Endothelial cell of umbilical vein (primary cell): ENCODE measurements around the gene DEDD. TPM values are rescaled to one million over a fixed set of nuclear protein-coding genes. Genes with fewer than 3 reads are reported as not detected.

ENCODE experiments used
- BruUV-seq: library from RNA; stranded (reverse); fragments of 400-500 nt; replicated peaks from 2 replicates; lab custom pipeline; 2021; lab: Mats Ljungman, UMichigan
- CTCF ChIA-PET: fragments of 300-600, 350-600 bp; sonication (Branson Sonifier 250); formaldehyde crosslinking; loops from one replicate; lab custom pipeline; 2021; ENCODE audit warnings: antibody characterized with exemption, inconsistent platforms; lab: Charles Lee
- POLR2A ChIA-PET: fragments of 300-600, 350-600 bp; sonication (Branson Sonifier 250); formaldehyde crosslinking; loops from one replicate; lab custom pipeline; 2021; ENCODE audit warnings: antibody characterized with exemption, inconsistent platforms; lab: Charles Lee
- DNase-seq: peaks from one replicate; pipeline ENCODE4 v3.0.0-alpha.2; 2011; ENCODE audit warnings: low read depth, low spot score
- FAIRE-seq: peaks from 2 replicates; lab custom pipeline; 2011; peaks lifted over from hg19 to GRCh38; lab: Jason Lieb, UNC
- H2AFZ ChIP-seq: 2 replicates; pipeline ENCODE4 v1.6.0; 2012; ENCODE audit warnings: low read depth, low read length, control low read depth, inconsistent platforms
- H3K27ac ChIP-seq: 2 replicates; pipeline ENCODE4 v1.5.1; 2011; ENCODE audit warnings: low read depth, mild to moderate bottlenecking, control low read depth, low read length, moderate library complexity; ENCODE audit not compliant: insufficient read depth
- H3K27me3 ChIP-seq, 2 experiments: 2 replicates each; pipeline versions ENCODE4 v1.6.0 to v1.6.1; 2011; ENCODE audit warnings: low read length in 2 of 2, mixed read lengths in 1 of 2; ENCODE audit not compliant: control insufficient read depth in 2 of 2, insufficient read depth in 2 of 2
- H3K36me3 ChIP-seq, 2 experiments: 2 replicates in 1 of 2; 3 replicates in 1 of 2; pipeline ENCODE4 v1.5.1; 2011; ENCODE audit warnings: low read length in 2 of 2, mild to moderate bottlenecking in 1 of 2, moderate library complexity in 1 of 2; ENCODE audit not compliant: control insufficient read depth in 2 of 2, insufficient read depth in 2 of 2; ENCODE audit errors: extremely low read depth in 1 of 2
- H3K4me1 ChIP-seq: 3 replicates; pipeline ENCODE4 v1.5.1; 2011; ENCODE audit warnings: mild to moderate bottlenecking, low read length; ENCODE audit not compliant: control insufficient read depth, insufficient read depth; ENCODE audit errors: extremely low read depth
- H3K4me2 ChIP-seq: 2 replicates; pipeline ENCODE4 v1.6.1; 2011; ENCODE audit warnings: low read length, control low read depth, mixed read lengths; ENCODE audit not compliant: insufficient read depth
- H3K4me3 ChIP-seq, 3 experiments: fragments of 200-600 bp in 1 of 3; sonication (generic), shearing (Covaris generic) in 1 of 3; replicated peaks in 1 of 3; 2 replicates each; pipeline ENCODE4 v1.5.1; 2011 to 2016; ENCODE audit warnings: control low read depth in 3 of 3, low read length in 3 of 3, mild to moderate bottlenecking in 2 of 3, inconsistent platforms in 1 of 3, low read depth in 1 of 3, moderate library complexity in 1 of 3; ENCODE audit not compliant: insufficient read depth in 1 of 3
- H3K79me2 ChIP-seq: 2 replicates; pipeline ENCODE4 v1.6.0; 2012; ENCODE audit warnings: low read length, inconsistent platforms; ENCODE audit not compliant: control insufficient read depth, insufficient read depth
- H3K9ac ChIP-seq: replicated peaks from 2 replicates; pipeline ENCODE3; 2011; ENCODE audit warnings: low read length, control low read depth; ENCODE audit not compliant: insufficient read depth; ENCODE audit errors: extremely low read depth
- H3K9me1 ChIP-seq: replicated peaks from 3 replicates; pipeline ENCODE4 v1.6.0; 2011; ENCODE audit warnings: mild to moderate bottlenecking, low read length; ENCODE audit not compliant: control insufficient read depth, insufficient read depth; ENCODE audit errors: extremely low read depth
- H3K9me3 ChIP-seq: replicated peaks from 2 replicates; pipeline ENCODE4 v1.5.1; 2012; ENCODE audit warnings: low read length, inconsistent platforms; ENCODE audit not compliant: control insufficient read depth, insufficient read depth
- H4K20me1 ChIP-seq: replicated peaks from 2 replicates; pipeline ENCODE3; 2011; ENCODE audit warnings: mild to moderate bottlenecking, low read length; ENCODE audit not compliant: control insufficient read depth, insufficient read depth; ENCODE audit errors: extremely low read depth
- CTCF ChIP-seq, 2 donors: IDR thresholded peaks; 1 replicate in 1 of 2; 2 replicates in 1 of 2; pipeline ENCODE4 v1.5.1; 2011; ENCODE audit warnings: low read length in 2 of 2, mild to moderate bottlenecking in 2 of 2, moderate library complexity in 2 of 2, control low read depth in 1 of 2, inconsistent platforms in 1 of 2, low read depth in 1 of 2; ENCODE audit not compliant: insufficient read depth in 1 of 2; ENCODE audit errors: extremely low read depth in 1 of 2
- EZH2 ChIP-seq: IDR thresholded peaks from 2 replicates; pipeline ENCODE4 v1.6.1; 2012; ENCODE audit warnings: borderline replicate concordance, low read depth, mild to moderate bottlenecking, moderate library complexity, low read length, inconsistent platforms; ENCODE audit not compliant: severe bottlenecking
- FOS ChIP-seq: IDR thresholded peaks from 2 replicates; pipeline ENCODE4 v1.6.1; 2011; ENCODE audit warnings: mild to moderate bottlenecking, low read length, moderate library complexity, borderline replicate concordance; ENCODE audit not compliant: insufficient read depth
- GATA2 ChIP-seq: IDR thresholded peaks from 2 replicates; pipeline ENCODE4 v1.7.0; 2011; ENCODE audit warnings: low read depth, mild to moderate bottlenecking, moderate library complexity, mixed read lengths, low read length; ENCODE audit not compliant: insufficient read length, insufficient read depth
- JUN ChIP-seq: IDR thresholded peaks from 2 replicates; pipeline ENCODE4 v1.6.1; 2011; ENCODE audit warnings: borderline replicate concordance, low read depth; ENCODE audit not compliant: insufficient read length, insufficient read depth
- MAX ChIP-seq: IDR thresholded peaks from 2 replicates; pipeline ENCODE4 v1.6.1; 2011; ENCODE audit not compliant: insufficient read depth, insufficient read length
- MYC ChIP-seq: IDR thresholded peaks from one replicate; pipeline ENCODE4 v1.6.1; 2011; ENCODE audit warnings: mild to moderate bottlenecking, low read depth, low read length
- POLR2A ChIP-seq: IDR thresholded peaks from 2 replicates; pipeline ENCODE4 v1.6.1; 2012; ENCODE audit warnings: low read depth, mild to moderate bottlenecking, control low read depth, low read length
- POLR2AphosphoS5 ChIP-seq: IDR thresholded peaks from 2 replicates; pipeline ENCODE4 v1.6.1; 2012; ENCODE audit warnings: low read depth, mild to moderate bottlenecking, control low read depth, low read length, moderate library complexity; ENCODE audit not compliant: insufficient read depth
- dilution Hi-C: fragments of 300-500 bp; cut with MboI; formaldehyde crosslinking; loops from one replicate; pipeline ENCODE4 v1.15.0; 2019; ENCODE audit warnings: low sequenced_read_pairs; ENCODE audit not compliant: extremely low pct_ligation_motif_present
- intact Hi-C: fragments of 100-400 bp; cut with micrococcal nuclease; formaldehyde crosslinking; loops from one replicate; pipeline ENCODE4 v1.10.0; 2022
- polyA plus RNA-seq, 4 experiments: library from polyadenylated mRNA; depleted of rRNA in 3 of 4; stranded (reverse) in 3 of 4; unstranded in 1 of 4; fragments of >200 nt; gene quantifications; 2 replicates each; pipeline versions ENCODE4 v1.2.1 to v1.2.3, GENCODE V29; 2011 to 2012; ENCODE audit warnings: missing spikeins in 1 of 4
- total RNA-seq: library from RNA; stranded (reverse); gene quantifications from 2 replicates; pipeline ENCODE4 v1.2.3, GENCODE V29; 2021

DEDD gene
- total and polyA plus RNA-seq, 2 donors (not counting 3 experiments of a cell fraction or from before 2014, with no cell fraction given) = 50.2 to 78.3 TPM

DNA sequence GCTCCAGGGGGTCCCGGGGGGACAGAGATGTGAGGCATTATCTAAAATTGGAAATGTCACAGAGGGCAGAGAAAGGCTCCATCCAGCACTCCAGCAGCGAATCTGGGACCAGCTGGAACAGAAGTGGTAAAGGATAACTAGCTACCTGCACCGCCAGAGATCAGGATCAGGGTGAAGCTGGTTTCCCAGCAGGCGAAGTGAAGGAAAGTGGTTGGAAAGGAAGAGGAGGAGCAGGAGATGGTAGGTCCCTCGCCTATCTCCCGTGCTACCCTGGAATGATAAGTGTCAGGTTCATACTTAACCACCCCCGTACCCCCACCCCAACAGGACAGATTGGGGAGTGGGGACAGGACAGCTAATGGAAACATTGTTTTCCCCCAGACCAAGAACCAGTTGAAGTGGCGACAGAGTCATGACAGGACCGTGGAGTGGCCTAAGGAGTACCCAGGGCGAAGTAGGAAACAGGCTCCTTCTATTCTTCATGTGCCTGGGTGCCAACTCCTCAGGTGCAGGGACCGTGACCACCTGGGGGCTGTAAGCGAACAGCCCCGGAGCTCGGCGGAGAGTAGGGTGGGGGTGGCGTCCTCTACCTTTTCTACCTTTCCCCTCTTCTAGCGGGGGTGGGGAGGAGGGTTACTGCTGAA lies 44.1 kb upstream of the DEDD start:
- dilution Hi-C loops (no loop called here), intact Hi-C loops (loop anchor here (1.0 kb wide), 1 partner anchor 10 kb away; the partner anchor contains the start of gene PPOX)
- peak overlapping the region; percentile 75 for H2AFZ ChIP-seq
- peaks cover 11% of the 10 kb centered on the region for H3K4me1 ChIP-seq
- ChIA-PET CTCF (interaction anchor here (1.0 to 2.5 kb wide), 4 partner anchors 9 to 198 kb away, joined by 3 to 10 read pairs (median 4); partner anchors contain the start of genes PPOX and TOMM40L), POLR2A (interaction anchor here (1.0 to 1.1 kb wide), 2 partner anchors 11 to 25 kb away, joined by 3 to 4 read pairs; partner anchors contain the start of gene NDUFS2)
- peak overlapping the region; percentile 12 for H3K27ac ChIP-seq
- H3K36me3 ChIP-seq = peaks cover 3 to 8% of the 10 kb centered on the region in 2 experiments
- TF ChIP-seq POLR2AphosphoS5 = no peak
- no peak for TF ChIP-seq CTCF (IDR thresholded peaks at IDR 0.05; ENCODE audit: extremely low read depth in 1 of 2, insufficient read depth in 1 of 2, low read depth in 1 of 2, low read length in 2 of 2)
- no peak for TF ChIP-seq GATA2
- TF ChIP-seq FOS = no peak
- TF ChIP-seq MAX = no peak
- TF ChIP-seq EZH2 = no peak
- no peak for TF ChIP-seq POLR2A
- TF ChIP-seq JUN = no peak
- TF ChIP-seq MYC = no peak
- no peaks in the 10 kb centered on the region for H3K27me3 ChIP-seq
- DNase-seq = no peak
- no peaks in the 10 kb centered on the region for H3K9me3 ChIP-seq
- H3K9ac ChIP-seq = peak overlapping the region; percentile 71
- no peaks in the 10 kb centered on the region for H3K9me1 ChIP-seq
- FAIRE-seq = no peak
- no peaks in the 10 kb centered on the region for H4K20me1 ChIP-seq
- peak overlapping the region; percentile 38 to 60 (median 57) for H3K4me3 ChIP-seq
- no TSS peak for BruUV-seq
- H3K79me2 ChIP-seq = peaks cover 8% of the 10 kb centered on the region
- peak overlapping the region; percentile 79 for H3K4me2 ChIP-seq
